A549 (cell line): ENCODE measurements around the gene SCAMP3. TPM values are rescaled to one million over a fixed set of nuclear protein-coding genes. Genes with fewer than 3 reads are reported as not detected.

Experiments used
- ATAC-seq, 2 experiments: fragments of 200-7000 bp in 1 of 2; fragments of >200 bp in 1 of 2; cut with Nextera tagmentation in 1 of 2; cut with Tn5 transposase in 1 of 2; 3 replicates each; pipeline versions ENCODE4 v1.8.0 to v1.9.1; 2018 to 2020; ENCODE audit warnings: mild to moderate bottlenecking in 1 of 2, moderate library complexity in 1 of 2
- CTCF ChIA-PET: fragments of 300-600 bp; sonication (Branson Sonifier 250); formaldehyde crosslinking; extraction: SDS; loops from one replicate; lab custom pipeline; 2021; ENCODE audit warnings: antibody characterized with exemption, inconsistent platforms; lab: Yijun Ruan, JAX
- POLR2A ChIA-PET: fragments of 350-600 bp; formaldehyde crosslinking; extraction: SDS; loops from one replicate; lab custom pipeline; 2021; ENCODE audit warnings: antibody characterized with exemption, inconsistent platforms; lab: Yijun Ruan, JAX
- DNase-seq, 2 experiments: peaks; one replicate each; pipeline versions ENCODE4 v3.0.0 to v3.0.0-alpha.2; 2011 to 2016; ENCODE audit warnings: low read depth in 1 of 2, low spot score in 1 of 2
- FAIRE-seq: peaks from 2 replicates; lab custom pipeline; 2011; peaks lifted over from hg19 to GRCh38; lab: Jason Lieb, UNC
- H3K27ac ChIP-seq, 2 experiments: fragments of >200 bp; sonication (Bioruptor Twin); formaldehyde crosslinking; 3 replicates each; pipeline ENCODE4 v1.5.1; 2016 to 2017
- H3K4me1 ChIP-seq: fragments of >200 bp; sonication (Bioruptor Twin); formaldehyde crosslinking; 3 replicates; pipeline ENCODE4 v1.6.1; 2016
- H3K4me2 ChIP-seq: fragments of >200 bp; sonication (Bioruptor Twin); formaldehyde crosslinking; 3 replicates; pipeline ENCODE4 v1.6.1; 2016
- H3K4me3 ChIP-seq: fragments of >200 bp; sonication (Bioruptor Twin); formaldehyde crosslinking; 3 replicates; pipeline ENCODE4 v1.5.1; 2016
- H3K9me3 ChIP-seq: fragments of >200 bp; sonication (Bioruptor Twin); formaldehyde crosslinking; 3 replicates; pipeline ENCODE4 v1.6.1; 2016
- CBX2 ChIP-seq: fragments of 200-600 bp; sonication (generic); IDR thresholded peaks from 2 replicates; pipeline ENCODE4 v1.6.1; 2016; ENCODE audit warnings: low read depth, mild to moderate bottlenecking, borderline replicate concordance
- CHD4 ChIP-seq: fragments of 200-600 bp; sonication (generic); IDR thresholded peaks from 2 replicates; pipeline ENCODE4 v1.6.1; 2016; ENCODE audit warnings: antibody characterized with exemption, mild to moderate bottlenecking, borderline replicate concordance
- HDAC2 ChIP-seq: fragments of 200-600 bp; sonication (generic); IDR thresholded peaks from 2 replicates; pipeline ENCODE4 v1.6.1; 2016
- HEYL ChIP-seq: fragments of 250-450 bp; sonication (Bioruptor Pico); IDR thresholded peaks from 2 replicates; pipeline ENCODE4 v1.8.0; 2021; ENCODE audit warnings: mild to moderate bottlenecking, moderate library complexity
- HOXA7 ChIP-seq: fragments of 250-450 bp; sonication (Bioruptor Pico); IDR thresholded peaks from 2 replicates; pipeline ENCODE4 v1.5.0; 2020; ENCODE audit warnings: mild to moderate bottlenecking, moderate library complexity
- HOXB5 ChIP-seq: fragments of 250-450 bp; sonication (Bioruptor Pico); IDR thresholded peaks from 2 replicates; pipeline ENCODE4 v1.5.0; 2020; ENCODE audit warnings: mild to moderate bottlenecking, moderate library complexity
- JUN ChIP-seq, 2 experiments: fragments of >200 bp; sonication (Bioruptor Twin); formaldehyde crosslinking; IDR thresholded peaks; 2 replicates in 1 of 2; 3 replicates in 1 of 2; pipeline ENCODE4 v1.6.1; 2016 to 2017
- KDM1A ChIP-seq: fragments of 200-600 bp; sonication (generic); IDR thresholded peaks from 2 replicates; pipeline ENCODE4 v1.6.1; 2016; ENCODE audit warnings: low read depth, mild to moderate bottlenecking
- KDM5A ChIP-seq: fragments of 200-600 bp; sonication (generic); IDR thresholded peaks from 2 replicates; pipeline ENCODE4 v1.6.1; 2016; ENCODE audit warnings: antibody characterized with exemption, mild to moderate bottlenecking
- MAX ChIP-seq: IDR thresholded peaks from 2 replicates; pipeline ENCODE4 v1.6.1; 2012
- NPAS2 ChIP-seq: fragments of 250-450 bp; sonication (Bioruptor Pico); IDR thresholded peaks from 2 replicates; pipeline ENCODE4 v1.8.0; 2022; ENCODE audit warnings: mild to moderate bottlenecking, moderate library complexity, borderline replicate concordance
- NR3C1 ChIP-seq: fragments of >200 bp; sonication (Bioruptor Twin); formaldehyde crosslinking; IDR thresholded peaks from 3 replicates; pipeline ENCODE4 v1.6.1; 2017
- PHF8 ChIP-seq: fragments of 200-600 bp; sonication (generic); IDR thresholded peaks from 2 replicates; pipeline ENCODE4 v1.6.1; 2016; ENCODE audit warnings: low read depth, mild to moderate bottlenecking, antibody characterized with exemption, moderate library complexity, borderline replicate concordance
- RARB ChIP-seq: fragments of 250-450 bp; sonication (Bioruptor Pico); IDR thresholded peaks from 2 replicates; pipeline ENCODE4 v1.8.0; 2021; ENCODE audit warnings: mild to moderate bottlenecking, moderate library complexity
- RCOR1 ChIP-seq: fragments of 150-350 bp; IDR thresholded peaks from 2 replicates; pipeline ENCODE4 v1.6.1; 2014; ENCODE audit warnings: antibody characterized with exemption, low read length, low read depth
- RFX5 ChIP-seq: fragments of 450-650 bp; IDR thresholded peaks from 2 replicates; pipeline ENCODE4 v1.7.1; 2014; ENCODE audit warnings: antibody characterized with exemption, mild to moderate bottlenecking, moderate library complexity
- SMC3 ChIP-seq: fragments of >200 bp; sonication (Bioruptor Twin); formaldehyde crosslinking; IDR thresholded peaks from 3 replicates; pipeline ENCODE4 v1.6.1; 2018; ENCODE audit warnings: inconsistent platforms
- TFCP2L1 ChIP-seq: fragments of 250-450 bp; sonication (Bioruptor Pico); IDR thresholded peaks from 2 replicates; pipeline ENCODE4 v1.5.0; 2021; ENCODE audit warnings: mild to moderate bottlenecking
- TP53 ChIP-seq: fragments of 250-450 bp; sonication (Bioruptor Pico); IDR thresholded peaks from 2 replicates; pipeline ENCODE4 v1.5.0; 2021; ENCODE audit warnings: mild to moderate bottlenecking, moderate library complexity
- ZC3H11A ChIP-seq: fragments of 450-650 bp; IDR thresholded peaks from 2 replicates; pipeline ENCODE4 v1.6.1; 2014; ENCODE audit warnings: antibody characterized with exemption, mild to moderate bottlenecking
- WGBS: methylation state at CpG from one replicate; pipeline ENCODE4 v1.1.6; 2017; ENCODE audit errors: missing lambda C conversion rate; 5-methylcytosine and 5-hydroxymethylcytosine counted together
- polyA plus RNA-seq, 4 experiments: library from polyadenylated mRNA; depleted of rRNA in 3 of 4; stranded (reverse); fragments of >200 nt; fragmentation: RNase III in 1 of 4; extraction: RNeasy Plus Mini Kit Qiagen cat#74134 plus additional on column Dnase treatment in 1 of 4; gene quantifications; 2 replicates in 3 of 4; 3 replicates in 1 of 4; pipeline ENCODE4 v1.2.3, GENCODE V29; 2011 to 2017
- TF ChIP-seq, protein P1 (sequence below): fragments of 200-600 bp; sonication (generic); IDR thresholded peaks from 2 replicates; pipeline ENCODE4 v1.6.1; 2016; ENCODE audit warnings: antibody characterized with exemption, mild to moderate bottlenecking, moderate library complexity

SCAMP3 gene
- polyA plus RNA-seq, 2 of the 4 experiments (the other 2 are of a cell fraction): 75.9 to 135 TPM

DNA sequence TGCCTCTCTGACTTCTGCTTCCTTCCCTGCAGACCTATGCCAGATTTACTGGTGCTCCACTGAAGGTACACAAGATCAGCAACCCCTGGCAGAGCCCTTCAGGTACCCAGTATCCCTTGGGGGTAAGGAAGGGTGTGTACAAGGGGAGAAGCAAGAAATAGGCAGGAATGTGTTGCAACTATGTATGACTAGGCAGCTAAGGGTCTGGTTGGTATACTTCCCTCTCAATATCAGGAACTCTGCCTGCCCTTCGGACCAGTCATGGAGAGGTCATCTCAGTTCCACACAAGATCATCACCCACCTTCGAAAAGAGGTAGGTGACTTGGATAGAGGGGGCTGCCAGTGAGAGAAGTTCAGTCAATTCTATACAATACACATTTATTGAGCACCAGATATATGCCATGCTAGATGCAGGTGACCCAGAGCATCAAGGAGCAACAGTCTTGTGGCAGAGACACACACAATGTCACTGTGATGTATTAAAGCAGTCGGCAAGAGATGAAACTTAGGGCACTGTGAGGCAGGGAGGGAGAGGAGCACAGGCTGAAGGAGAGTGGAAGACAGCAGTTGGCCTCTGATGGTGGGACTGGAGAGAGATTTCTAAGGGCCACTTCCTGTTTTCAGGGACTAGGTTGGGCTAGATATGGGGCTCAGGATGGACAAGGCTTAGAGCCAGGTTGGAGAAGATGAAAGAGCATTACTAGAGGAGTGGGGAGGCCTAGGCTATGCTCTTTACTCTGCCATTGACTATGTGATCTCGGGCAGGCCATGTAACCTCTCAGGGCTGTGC is 51.7 kb downstream of the SCAMP3 start:
- no peaks in the 10 kb centered on the region for H3K9me3 ChIP-seq
- peak overlapping the region; percentile 98 for H3K4me2 ChIP-seq
- WGBS: 84% methylated on average over 4 of the region's 4 CpGs
- ATAC-seq: no peak
- ChIA-PET POLR2A (no interaction called here), CTCF (interaction anchor here (1.4 to 7.6 kb wide), 4 partner anchors 15 to 41 kb away, joined by 4 to 96 read pairs (median 45); no protein-coding TSS in a partner anchor)
- no peak for DNase-seq
- peaks cover 23% of the 10 kb centered on the region for H3K4me1 ChIP-seq
- no peak overlapping the region for H3K27ac ChIP-seq
- no peak overlapping the region for H3K4me3 ChIP-seq
- TF ChIP-seq NR3C1: no peak
- no peak for TF ChIP-seq HDAC2
- FAIRE-seq: no peak

DNA sequence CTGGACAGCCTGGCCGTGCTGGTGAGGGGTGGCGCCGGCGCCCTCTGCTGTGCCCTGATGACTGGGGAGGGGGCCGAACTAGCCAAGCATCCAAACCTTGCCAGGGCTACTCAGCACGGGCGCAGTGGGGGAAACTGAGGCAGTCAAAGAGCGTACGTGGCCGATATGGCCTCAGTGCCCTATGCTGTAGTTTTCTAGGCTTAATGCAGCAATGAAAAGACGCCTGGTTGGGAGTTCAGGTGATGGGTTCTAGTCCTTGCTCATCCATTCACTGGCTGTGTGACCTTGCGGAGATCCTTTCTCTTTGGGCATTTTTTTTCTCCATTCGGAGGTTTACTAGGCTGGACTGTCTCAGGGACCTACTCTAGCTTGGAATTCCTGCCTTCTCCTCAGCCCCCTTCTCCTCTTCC is 52.8 kb downstream of the SCAMP3 start:
- H3K4me1 ChIP-seq: peaks cover 23% of the 10 kb centered on the region
- H3K27ac ChIP-seq: peak overlapping the region; percentile 97 to 99
- no peak for TF ChIP-seq HOXB5
- no peak for TF ChIP-seq HEYL
- TF ChIP-seq, protein P1, sequence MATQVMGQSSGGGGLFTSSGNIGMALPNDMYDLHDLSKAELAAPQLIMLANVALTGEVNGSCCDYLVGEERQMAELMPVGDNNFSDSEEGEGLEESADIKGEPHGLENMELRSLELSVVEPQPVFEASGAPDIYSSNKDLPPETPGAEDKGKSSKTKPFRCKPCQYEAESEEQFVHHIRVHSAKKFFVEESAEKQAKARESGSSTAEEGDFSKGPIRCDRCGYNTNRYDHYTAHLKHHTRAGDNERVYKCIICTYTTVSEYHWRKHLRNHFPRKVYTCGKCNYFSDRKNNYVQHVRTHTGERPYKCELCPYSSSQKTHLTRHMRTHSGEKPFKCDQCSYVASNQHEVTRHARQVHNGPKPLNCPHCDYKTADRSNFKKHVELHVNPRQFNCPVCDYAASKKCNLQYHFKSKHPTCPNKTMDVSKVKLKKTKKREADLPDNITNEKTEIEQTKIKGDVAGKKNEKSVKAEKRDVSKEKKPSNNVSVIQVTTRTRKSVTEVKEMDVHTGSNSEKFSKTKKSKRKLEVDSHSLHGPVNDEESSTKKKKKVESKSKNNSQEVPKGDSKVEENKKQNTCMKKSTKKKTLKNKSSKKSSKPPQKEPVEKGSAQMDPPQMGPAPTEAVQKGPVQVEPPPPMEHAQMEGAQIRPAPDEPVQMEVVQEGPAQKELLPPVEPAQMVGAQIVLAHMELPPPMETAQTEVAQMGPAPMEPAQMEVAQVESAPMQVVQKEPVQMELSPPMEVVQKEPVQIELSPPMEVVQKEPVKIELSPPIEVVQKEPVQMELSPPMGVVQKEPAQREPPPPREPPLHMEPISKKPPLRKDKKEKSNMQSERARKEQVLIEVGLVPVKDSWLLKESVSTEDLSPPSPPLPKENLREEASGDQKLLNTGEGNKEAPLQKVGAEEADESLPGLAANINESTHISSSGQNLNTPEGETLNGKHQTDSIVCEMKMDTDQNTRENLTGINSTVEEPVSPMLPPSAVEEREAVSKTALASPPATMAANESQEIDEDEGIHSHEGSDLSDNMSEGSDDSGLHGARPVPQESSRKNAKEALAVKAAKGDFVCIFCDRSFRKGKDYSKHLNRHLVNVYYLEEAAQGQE: no peak
- no peak for TF ChIP-seq ZC3H11A
- TF ChIP-seq HOXA7: no peak
- 0 out of 2 replicates have a peak, but pooled peaks have one; percentile 35 for TF ChIP-seq TFCP2L1 (CRISPR knock-in tag)
- no peak for TF ChIP-seq NPAS2 (CRISPR knock-in tag)
- TF ChIP-seq CHD4: no peak
- TF ChIP-seq CBX2: no peak
- TF ChIP-seq KDM1A: no peak
- no peak for TF ChIP-seq JUN (IDR thresholded peaks at IDR 0.05)
- 0 out of 2 replicates have a peak, but pooled peaks have one; percentile 28 for TF ChIP-seq TP53 (CRISPR knock-in tag)
- TF ChIP-seq PHF8: 0 out of 2 replicates have a peak, but pooled peaks have one; percentile 54
- TF ChIP-seq KDM5A: peak; percentile 96
- TF ChIP-seq RCOR1: no peak
- TF ChIP-seq MAX: no peak
- no peak for TF ChIP-seq SMC3
- TF ChIP-seq RARB (CRISPR knock-in tag): no peak
- no peak for TF ChIP-seq RFX5
- TF ChIP-seq, all 56 proteins: peak for 4
- ATAC-seq (no peak), FAIRE-seq (no peak), DNase-seq (no peak)
- Histone ChIP-seq H3K4me3 (peak overlapping the region; percentile 90), H3K9me3 (no peaks in the 10 kb centered on the region), H3K4me2 (peak overlapping the region; percentile 98)
- CTCF ChIA-PET: interaction anchor here (1.0 to 7.6 kb wide), 6 partner anchors 10 to 118 kb away, joined by 3 to 96 read pairs (median 16); no protein-coding TSS in a partner anchor
- POLR2A ChIA-PET: interaction anchor here (0.7 to 3.2 kb wide), 5 partner anchors 15 to 101 kb away, joined by 3 to 40 read pairs (median 4); no protein-coding TSS in a partner anchor
- WGBS: 4% methylated on average over 11 of the region's 13 CpGs
